ENCODE results near the gene NUSAP1. TPM values are rescaled to one million over a fixed set of nuclear protein-coding genes. Genes with fewer than 3 reads are reported as not detected.

The NUSAP1 gene
- total and polyA plus RNA-seq, 2 of the 4 experiments (the other 2 are of a cell fraction), result 59.2 to 123 TPM

DNA sequence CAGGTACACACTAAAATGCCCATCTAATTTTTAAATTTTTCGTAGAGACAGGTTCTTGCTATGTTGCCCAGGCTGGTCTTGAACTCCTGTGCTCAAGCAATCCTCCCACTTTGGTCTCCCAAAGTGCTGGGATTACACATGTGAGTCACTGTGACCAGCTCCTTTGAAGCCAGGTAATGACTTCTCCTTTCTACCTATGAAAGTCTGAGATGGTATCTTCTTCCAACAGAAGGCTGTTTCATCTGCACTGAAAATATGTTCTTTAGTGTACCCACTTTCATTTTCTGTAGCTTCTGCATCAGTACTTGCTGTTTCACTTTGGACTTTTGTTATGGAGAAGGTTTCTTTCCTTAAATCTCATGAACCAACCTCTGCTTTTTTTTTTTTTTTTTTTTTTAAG is 9.1 kb upstream of the NUSAP1 start:
- H3K9me3 ChIP-seq (ENCODE audit: control insufficient read depth, insufficient read depth, low read length), result no peaks in the 10 kb centered on the region
- intact Hi-C loops (cut with micrococcal nuclease) (no loop called here), in situ Hi-C loops (cut with MboI; ENCODE audit: low sequenced_read_pairs) (no loop called here), dilution Hi-C loops (cut with HindIII; ENCODE audit: low sequenced_read_pairs, unreplicated experiment) (no loop called here)
- no peak overlapping the region for H4K8ac ChIP-seq (ENCODE audit: low read depth in 2 of 2, low read length in 2 of 2)
- H4K5ac ChIP-seq (ENCODE audit: low read depth, low read length), result no peak overlapping the region
- no peaks in the 10 kb centered on the region for H4K20me1 ChIP-seq (ENCODE audit: insufficient read depth, low read length)
- H2BK15ac ChIP-seq (ENCODE audit: low read depth, low read length), result no peak overlapping the region
- DNase-seq (no peak), ATAC-seq (ENCODE audit: low read depth) (no peak)
- no peak overlapping the region for H3K4me2 ChIP-seq (ENCODE audit: low read depth, low read length)
- ChIA-PET CTCF (no interaction called here), POLR2A (ENCODE audit: unreplicated experiment) (no interaction called here)
- H3K23ac ChIP-seq (ENCODE audit: low read depth, low read length), result no peak overlapping the region
- no TSS peak for BruUV-seq (replicated peaks)
- H3K4me1 ChIP-seq (ENCODE audit: control insufficient read depth, insufficient read depth, low read length), result no peaks in the 10 kb centered on the region
- no peak overlapping the region for H2BK20ac ChIP-seq (ENCODE audit: low read depth, low read length)
- WGBS, 2 experiments (ENCODE audit: extremely low coverage in 2 of 2, insufficient read length in 1 of 2), result no CpG with 5 or more reads among the region's 1 CpG
- no peak overlapping the region for H2AFZ ChIP-seq (replicated peaks; ENCODE audit: low read length, poor library complexity)
- no peak overlapping the region for H2AK9ac ChIP-seq (replicated peaks; ENCODE audit: low read depth, low read length, poor library complexity)
- TF ChIP-seq RAD21 (IDR thresholded peaks at IDR 0.05; ENCODE audit: low read length) (no peak), POLR2A (IDR thresholded peaks at IDR 0.05; ENCODE audit: low read depth, low read length) (no peak), RFX5 (IDR thresholded peaks at IDR 0.05; ENCODE audit: low read depth, low read length) (no peak), USF2 (IDR thresholded peaks at IDR 0.05; ENCODE audit: low read depth, low read length) (no peak), CHD1 (IDR thresholded peaks at IDR 0.05; ENCODE audit: low read depth, low read length) (no peak), MAFK (IDR thresholded peaks at IDR 0.05; ENCODE audit: low read depth, low read length) (no peak), MXI1 (IDR thresholded peaks at IDR 0.05; ENCODE audit: borderline replicate concordance, low read depth, low read length) (no peak), MAZ (IDR thresholded peaks at IDR 0.05; ENCODE audit: borderline replicate concordance, low read depth, low read length) (no peak), RCOR1 (IDR thresholded peaks at IDR 0.05; ENCODE audit: insufficient replicate concordance, low read length) (no peak), CEBPB (IDR thresholded peaks at IDR 0.05; ENCODE audit: low read depth, low read length) (no peak), FOS (IDR thresholded peaks at IDR 0.05; ENCODE audit: low read depth, low read length) (no peak)
- TF ChIP-seq, protein P1, sequence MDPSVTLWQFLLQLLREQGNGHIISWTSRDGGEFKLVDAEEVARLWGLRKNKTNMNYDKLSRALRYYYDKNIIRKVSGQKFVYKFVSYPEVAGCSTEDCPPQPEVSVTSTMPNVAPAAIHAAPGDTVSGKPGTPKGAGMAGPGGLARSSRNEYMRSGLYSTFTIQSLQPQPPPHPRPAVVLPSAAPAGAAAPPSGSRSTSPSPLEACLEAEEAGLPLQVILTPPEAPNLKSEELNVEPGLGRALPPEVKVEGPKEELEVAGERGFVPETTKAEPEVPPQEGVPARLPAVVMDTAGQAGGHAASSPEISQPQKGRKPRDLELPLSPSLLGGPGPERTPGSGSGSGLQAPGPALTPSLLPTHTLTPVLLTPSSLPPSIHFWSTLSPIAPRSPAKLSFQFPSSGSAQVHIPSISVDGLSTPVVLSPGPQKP (IDR thresholded peaks at IDR 0.05; ENCODE audit: borderline replicate concordance, low read depth, low read length), result no peak
- TF ChIP-seq, protein P2, sequence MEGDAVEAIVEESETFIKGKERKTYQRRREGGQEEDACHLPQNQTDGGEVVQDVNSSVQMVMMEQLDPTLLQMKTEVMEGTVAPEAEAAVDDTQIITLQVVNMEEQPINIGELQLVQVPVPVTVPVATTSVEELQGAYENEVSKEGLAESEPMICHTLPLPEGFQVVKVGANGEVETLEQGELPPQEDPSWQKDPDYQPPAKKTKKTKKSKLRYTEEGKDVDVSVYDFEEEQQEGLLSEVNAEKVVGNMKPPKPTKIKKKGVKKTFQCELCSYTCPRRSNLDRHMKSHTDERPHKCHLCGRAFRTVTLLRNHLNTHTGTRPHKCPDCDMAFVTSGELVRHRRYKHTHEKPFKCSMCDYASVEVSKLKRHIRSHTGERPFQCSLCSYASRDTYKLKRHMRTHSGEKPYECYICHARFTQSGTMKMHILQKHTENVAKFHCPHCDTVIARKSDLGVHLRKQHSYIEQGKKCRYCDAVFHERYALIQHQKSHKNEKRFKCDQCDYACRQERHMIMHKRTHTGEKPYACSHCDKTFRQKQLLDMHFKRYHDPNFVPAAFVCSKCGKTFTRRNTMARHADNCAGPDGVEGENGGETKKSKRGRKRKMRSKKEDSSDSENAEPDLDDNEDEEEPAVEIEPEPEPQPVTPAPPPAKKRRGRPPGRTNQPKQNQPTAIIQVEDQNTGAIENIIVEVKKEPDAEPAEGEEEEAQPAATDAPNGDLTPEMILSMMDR (conservative IDR thresholded peaks at IDR 0.05; ENCODE audit: low read depth, low read length), result no peak
- no peak overlapping the region for H3K18ac ChIP-seq (ENCODE audit: low read depth, low read length)
- peaks cover 2 to 6% of the 10 kb centered on the region in 2 experiments; a peak in 3 of 4 replicates for H3K79me1 ChIP-seq (ENCODE audit: low read depth in 1 of 2, low read length in 2 of 2)
- no peak overlapping the region for H3K27ac ChIP-seq (ENCODE audit: insufficient read depth, low read length)
- H4K91ac ChIP-seq (ENCODE audit: insufficient read depth, low read depth, low read length), result no peak overlapping the region
- no peak overlapping the region for H3K4ac ChIP-seq (ENCODE audit: low read depth, low read length)
- H3K14ac ChIP-seq (replicated peaks; ENCODE audit: low read depth, low read length), result no peak overlapping the region
- H3K9me1 ChIP-seq (ENCODE audit: insufficient read depth, low read length), result no peaks in the 10 kb centered on the region; the same call in 1 of the 2 replicates
- H3K56ac ChIP-seq (ENCODE audit: extremely low read depth, insufficient read depth, low read length), result no peak overlapping the region
- no peak overlapping the region for H2BK5ac ChIP-seq (ENCODE audit: low read depth, low read length, poor library complexity, severe bottlenecking)
- no peaks in the 10 kb centered on the region for H3K36me3 ChIP-seq (ENCODE audit: control insufficient read depth, insufficient read depth, low read length)
- H3K9ac ChIP-seq (ENCODE audit: low read depth, low read length), result no peak overlapping the region
- H2AK5ac ChIP-seq (ENCODE audit: low read depth, low read length), result no peak overlapping the region
- no peak overlapping the region for H3K4me3 ChIP-seq (ENCODE audit: insufficient read depth, low read depth, low read length)
- no peak overlapping the region for H2BK120ac ChIP-seq (ENCODE audit: low read depth, low read length)
- no peaks in the 10 kb centered on the region for H3K27me3 ChIP-seq (ENCODE audit: control insufficient read depth, insufficient read depth, low read length)
